Mucosa of descending colon (tissue), 3 donors: ENCODE data around the gene B3GALNT1. TPM values are rescaled to one million over a fixed set of nuclear protein-coding genes. Genes with fewer than 3 reads are reported as not detected.

ENCODE experiments used
- ATAC-seq: fragments of 200-7000 bp; cut with Tn5 transposase; one replicate; pipeline ENCODE4 v1.9.1; 2020; ENCODE audit warnings: mild to moderate bottlenecking, moderate library complexity
- DNase-seq, 3 donors: peaks; one replicate each; pipeline ENCODE4 v3.0.0-alpha.2; 2020
- H3K36me3 ChIP-seq: fragments of 200-600 bp; one replicate; pipeline ENCODE4 v1.8.0; 2021; ENCODE audit warnings: low read depth, mild to moderate bottlenecking
- H3K4me1 ChIP-seq: fragments of 200-600 bp; one replicate; pipeline ENCODE4 v1.8.0; 2021; ENCODE audit warnings: low read depth, mild to moderate bottlenecking
- H3K4me3 ChIP-seq: fragments of 200-600 bp; one replicate; pipeline ENCODE4 v1.8.0; 2021; ENCODE audit warnings: mild to moderate bottlenecking
- H3K9me3 ChIP-seq: fragments of 200-600 bp; one replicate; pipeline ENCODE4 v1.8.0; 2021; ENCODE audit warnings: mild to moderate bottlenecking
- intact Hi-C, 2 donors: fragments of 100-400 bp; cut with DNase I in 1 of 2; cut with micrococcal nuclease in 1 of 2; formaldehyde crosslinking; loops; one replicate each; pipeline versions ENCODE4 v1.11.0 to v1.11.1; 2022; cut with DNase I, micrococcal nuclease
- total RNA-seq, 3 donors: library from RNA; stranded (reverse); fragmentation: NEBNext Ultra II Directional in 2 of 3; extraction: Animal tissue kit (Norgen Biotek cat#: 25700) in 2 of 3; gene quantifications; one replicate each; pipeline versions ENCODE4 v1.2.1 to v1.2.4, GENCODE V29; 2021 to 2023
- TF ChIP-seq, protein P1 (sequence below): fragments of 200-600 bp; IDR thresholded peaks from one replicate; pipeline ENCODE4 v1.8.0; 2022; ENCODE audit warnings: antibody characterized with exemption, mild to moderate bottlenecking
- donor health status: DM: no; HTN: no; CAD: no; lungs with moderate emphysema.
- donor health status: DM: no; HTN: no; CAD: no.
- donor health status: DM: no; HTN: yes; CAD: no.

Gene B3GALNT1
- total RNA-seq, 3 donors from 2014 or later: 0.29 to 5.1 (median 1.9) TPM

DNA sequence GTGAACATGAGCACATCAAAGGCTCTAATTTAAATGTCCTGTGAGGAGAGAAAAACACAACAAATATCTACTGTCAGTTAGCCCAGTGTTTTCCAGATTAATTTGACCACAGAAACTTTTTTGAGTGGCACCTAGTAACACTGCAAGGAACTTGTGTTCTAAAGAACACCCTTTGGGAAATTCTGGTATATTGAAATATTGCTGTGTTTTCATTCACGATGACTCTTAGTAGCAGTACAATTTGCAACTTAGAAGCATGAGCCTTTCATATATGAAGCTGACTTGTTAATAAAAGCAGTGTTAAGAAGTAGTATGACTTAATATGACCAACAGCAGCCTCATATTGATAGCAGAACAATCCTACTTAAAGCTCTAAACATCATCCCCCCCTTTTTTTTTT lies 32.0 kb downstream of the B3GALNT1 start:
- H3K4me3 ChIP-seq: no peak overlapping the region
- ATAC-seq: no peak
- no peaks in the 10 kb centered on the region for H3K36me3 ChIP-seq
- TF ChIP-seq, protein P1, sequence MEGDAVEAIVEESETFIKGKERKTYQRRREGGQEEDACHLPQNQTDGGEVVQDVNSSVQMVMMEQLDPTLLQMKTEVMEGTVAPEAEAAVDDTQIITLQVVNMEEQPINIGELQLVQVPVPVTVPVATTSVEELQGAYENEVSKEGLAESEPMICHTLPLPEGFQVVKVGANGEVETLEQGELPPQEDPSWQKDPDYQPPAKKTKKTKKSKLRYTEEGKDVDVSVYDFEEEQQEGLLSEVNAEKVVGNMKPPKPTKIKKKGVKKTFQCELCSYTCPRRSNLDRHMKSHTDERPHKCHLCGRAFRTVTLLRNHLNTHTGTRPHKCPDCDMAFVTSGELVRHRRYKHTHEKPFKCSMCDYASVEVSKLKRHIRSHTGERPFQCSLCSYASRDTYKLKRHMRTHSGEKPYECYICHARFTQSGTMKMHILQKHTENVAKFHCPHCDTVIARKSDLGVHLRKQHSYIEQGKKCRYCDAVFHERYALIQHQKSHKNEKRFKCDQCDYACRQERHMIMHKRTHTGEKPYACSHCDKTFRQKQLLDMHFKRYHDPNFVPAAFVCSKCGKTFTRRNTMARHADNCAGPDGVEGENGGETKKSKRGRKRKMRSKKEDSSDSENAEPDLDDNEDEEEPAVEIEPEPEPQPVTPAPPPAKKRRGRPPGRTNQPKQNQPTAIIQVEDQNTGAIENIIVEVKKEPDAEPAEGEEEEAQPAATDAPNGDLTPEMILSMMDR: no peak
- DNase-seq: no peak
- H3K9me3 ChIP-seq: no peaks in the 10 kb centered on the region
- intact Hi-C loops: no loop called here
- no peaks in the 10 kb centered on the region for H3K4me1 ChIP-seq

DNA sequence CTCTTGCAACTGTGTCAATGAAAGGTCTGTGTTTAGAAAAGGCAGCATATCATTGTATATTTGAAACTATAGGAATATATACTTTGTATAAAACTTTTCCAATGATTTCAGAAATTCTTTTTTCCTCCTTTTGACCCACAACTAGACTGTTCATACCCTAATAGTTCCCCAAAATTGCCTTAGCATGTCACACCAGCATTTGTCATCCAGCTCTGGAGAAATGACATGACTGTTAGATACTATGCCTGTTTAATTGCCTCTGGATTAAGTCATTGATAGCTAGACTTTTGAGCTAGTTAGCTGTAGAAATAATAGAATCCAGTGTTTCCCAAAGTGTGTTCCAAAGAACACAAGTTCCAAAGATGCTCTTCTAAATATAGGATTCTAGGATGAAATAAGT lies 32.4 kb downstream of the B3GALNT1 start:
- intact Hi-C loops: no loop called here
- Histone ChIP-seq H3K36me3 (no peaks in the 10 kb centered on the region), H3K4me1 (no peaks in the 10 kb centered on the region), H3K9me3 (no peaks in the 10 kb centered on the region), H3K4me3 (no peak overlapping the region)
- ATAC-seq (no peak), DNase-seq (no peak)
- TF ChIP-seq, protein P1: no peak

DNA sequence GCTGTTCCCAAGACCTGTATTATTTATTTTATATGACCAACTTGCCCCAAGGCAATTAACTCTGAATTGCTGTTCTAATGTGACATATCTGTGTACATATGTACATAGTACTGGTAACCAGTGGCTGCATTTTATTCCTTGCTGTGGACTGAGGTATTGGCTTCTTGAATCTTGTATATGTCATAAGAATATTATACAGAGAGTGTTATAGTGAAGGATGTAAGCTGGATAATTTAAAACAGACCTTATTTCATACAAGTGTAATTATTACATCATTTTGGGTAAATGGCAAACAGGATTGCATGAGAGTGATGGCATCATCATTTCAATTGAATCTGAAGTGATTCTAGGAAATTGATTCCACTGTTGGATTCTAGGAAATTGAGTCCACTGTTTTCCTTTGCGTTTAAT lies 32.9 kb downstream of the B3GALNT1 start:
- intact Hi-C loops: no loop called here
- no peak for DNase-seq

DNA sequence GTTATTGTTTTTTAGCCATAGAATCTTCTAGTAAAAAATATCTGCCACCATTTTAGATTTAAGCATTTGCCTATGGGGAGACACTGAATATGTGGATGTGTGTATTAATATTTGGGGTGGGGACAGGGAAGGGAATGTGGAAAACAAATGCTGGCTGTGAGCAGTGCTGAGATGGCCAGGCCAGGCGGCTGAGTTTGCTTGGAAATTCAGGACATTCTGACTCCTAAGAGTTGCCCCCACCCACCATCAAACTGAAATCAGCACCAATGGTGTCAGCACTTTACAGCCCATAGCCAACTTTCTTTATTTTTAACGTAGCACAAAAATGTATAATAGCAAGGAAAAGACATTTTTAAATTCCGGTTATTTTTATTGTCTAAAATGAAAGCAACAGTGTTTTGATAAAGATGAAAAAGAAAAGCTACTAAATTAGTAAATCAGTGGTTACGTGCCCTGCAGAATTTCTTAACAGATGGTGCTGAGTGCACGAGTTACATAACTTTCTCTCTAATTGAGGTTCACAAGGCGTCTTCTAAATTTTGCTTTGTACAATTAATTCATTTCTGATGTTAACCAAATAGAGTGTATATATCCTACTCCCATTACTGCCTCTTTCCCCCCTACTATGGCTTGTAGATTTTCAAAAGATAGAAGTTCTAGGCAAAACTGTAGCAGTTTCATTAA lies 34.0 kb downstream of the B3GALNT1 start:
- no peaks in the 10 kb centered on the region for H3K9me3 ChIP-seq
- H3K36me3 ChIP-seq: no peaks in the 10 kb centered on the region
- TF ChIP-seq, protein P1: no peak
- H3K4me1 ChIP-seq: no peaks in the 10 kb centered on the region
- no peak for ATAC-seq
- no peak overlapping the region for H3K4me3 ChIP-seq
- no peak for DNase-seq
- intact Hi-C loops: no loop called here

More for the DNA sequence above, 32.9 kb downstream of the B3GALNT1 start:
- Histone ChIP-seq H3K4me1 (no peaks in the 10 kb centered on the region), H3K9me3 (no peaks in the 10 kb centered on the region), H3K4me3 (no peak overlapping the region), H3K36me3 (no peaks in the 10 kb centered on the region)
- TF ChIP-seq, protein P1: no peak
- ATAC-seq: no peak

DNA sequence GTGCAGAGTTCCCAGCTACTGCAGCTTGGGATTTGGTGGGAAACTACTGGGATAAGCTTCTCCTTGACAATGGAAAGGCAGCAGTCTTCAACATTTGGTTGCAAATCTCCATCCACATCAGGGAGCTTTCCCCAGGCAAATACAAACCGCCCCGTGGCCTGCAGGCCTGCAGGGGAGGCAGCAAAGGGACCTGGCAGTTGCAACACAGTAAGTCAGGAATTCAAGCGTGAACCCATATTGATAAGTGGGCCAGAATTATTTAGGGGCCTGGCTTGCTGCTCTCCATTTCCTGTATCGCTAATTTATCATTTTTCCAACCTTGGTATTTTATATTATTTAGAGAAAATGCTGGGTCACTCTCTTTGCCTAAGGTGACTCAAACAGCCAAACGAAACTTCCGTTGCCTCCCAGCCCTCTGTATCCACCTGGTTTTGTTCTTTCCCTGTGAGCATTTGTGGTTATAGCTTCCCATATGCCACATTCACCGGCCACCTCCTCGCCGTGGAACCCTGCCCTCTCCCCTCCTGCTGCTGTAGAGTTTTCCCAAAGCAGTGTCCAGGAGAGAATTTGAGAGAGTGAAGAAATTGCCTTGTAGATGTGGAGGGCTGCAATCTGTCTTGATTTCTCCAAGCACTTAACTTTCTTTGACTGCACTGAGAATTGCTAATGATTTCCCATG lies 34.8 kb downstream of the B3GALNT1 start:
- TF ChIP-seq, protein P1: no peak
- no peaks in the 10 kb centered on the region for H3K36me3 ChIP-seq
- ATAC-seq (no peak), DNase-seq (no peak)
- no peaks in the 10 kb centered on the region for H3K9me3 ChIP-seq
- H3K4me1 ChIP-seq: no peaks in the 10 kb centered on the region
- intact Hi-C loops: no loop called here
- no peak overlapping the region for H3K4me3 ChIP-seq
